Endothelial cell of umbilical vein (primary cell): ENCODE data around the gene HLA-B. TPM values are rescaled to one million over a fixed set of nuclear protein-coding genes. Genes with fewer than 3 reads are reported as not detected.

Source experiments
- BruUV-seq: library from RNA; stranded (reverse); fragments of 400-500 nt; replicated peaks from 2 replicates; lab custom pipeline; 2021; lab: Mats Ljungman, UMichigan
- CTCF ChIA-PET: fragments of 300-600, 350-600 bp; sonication (Branson Sonifier 250); formaldehyde crosslinking; loops from one replicate; lab custom pipeline; 2021; ENCODE audit warnings: antibody characterized with exemption, inconsistent platforms; lab: Charles Lee
- POLR2A ChIA-PET: fragments of 300-600, 350-600 bp; sonication (Branson Sonifier 250); formaldehyde crosslinking; loops from one replicate; lab custom pipeline; 2021; ENCODE audit warnings: antibody characterized with exemption, inconsistent platforms; lab: Charles Lee
- DNase-seq: peaks from one replicate; pipeline ENCODE4 v3.0.0-alpha.2; 2011; ENCODE audit warnings: low read depth, low spot score
- FAIRE-seq: peaks from 2 replicates; lab custom pipeline; 2011; peaks lifted over from hg19 to GRCh38; lab: Jason Lieb, UNC
- H2AFZ ChIP-seq: 2 replicates; pipeline ENCODE4 v1.6.0; 2012; ENCODE audit warnings: low read depth, low read length, control low read depth, inconsistent platforms
- H3K27ac ChIP-seq: 2 replicates; pipeline ENCODE4 v1.5.1; 2011; ENCODE audit warnings: low read depth, mild to moderate bottlenecking, control low read depth, low read length, moderate library complexity; ENCODE audit not compliant: insufficient read depth
- H3K27me3 ChIP-seq, 2 experiments: 2 replicates each; pipeline versions ENCODE4 v1.6.0 to v1.6.1; 2011; ENCODE audit warnings: low read length in 2 of 2, mixed read lengths in 1 of 2; ENCODE audit not compliant: control insufficient read depth in 2 of 2, insufficient read depth in 2 of 2
- H3K36me3 ChIP-seq, 2 experiments: 2 replicates in 1 of 2; 3 replicates in 1 of 2; pipeline ENCODE4 v1.5.1; 2011; ENCODE audit warnings: low read length in 2 of 2, mild to moderate bottlenecking in 1 of 2, moderate library complexity in 1 of 2; ENCODE audit not compliant: control insufficient read depth in 2 of 2, insufficient read depth in 2 of 2; ENCODE audit errors: extremely low read depth in 1 of 2
- H3K4me1 ChIP-seq: 3 replicates; pipeline ENCODE4 v1.5.1; 2011; ENCODE audit warnings: mild to moderate bottlenecking, low read length; ENCODE audit not compliant: control insufficient read depth, insufficient read depth; ENCODE audit errors: extremely low read depth
- H3K4me2 ChIP-seq: 2 replicates; pipeline ENCODE4 v1.6.1; 2011; ENCODE audit warnings: low read length, control low read depth, mixed read lengths; ENCODE audit not compliant: insufficient read depth
- H3K4me3 ChIP-seq, 3 experiments: fragments of 200-600 bp in 1 of 3; sonication (generic), shearing (Covaris generic) in 1 of 3; replicated peaks in 1 of 3; 2 replicates each; pipeline ENCODE4 v1.5.1; 2011 to 2016; ENCODE audit warnings: control low read depth in 3 of 3, low read length in 3 of 3, mild to moderate bottlenecking in 2 of 3, inconsistent platforms in 1 of 3, low read depth in 1 of 3, moderate library complexity in 1 of 3; ENCODE audit not compliant: insufficient read depth in 1 of 3
- H3K79me2 ChIP-seq: 2 replicates; pipeline ENCODE4 v1.6.0; 2012; ENCODE audit warnings: low read length, inconsistent platforms; ENCODE audit not compliant: control insufficient read depth, insufficient read depth
- H3K9ac ChIP-seq: replicated peaks from 2 replicates; pipeline ENCODE3; 2011; ENCODE audit warnings: low read length, control low read depth; ENCODE audit not compliant: insufficient read depth; ENCODE audit errors: extremely low read depth
- H3K9me1 ChIP-seq: replicated peaks from 3 replicates; pipeline ENCODE4 v1.6.0; 2011; ENCODE audit warnings: mild to moderate bottlenecking, low read length; ENCODE audit not compliant: control insufficient read depth, insufficient read depth; ENCODE audit errors: extremely low read depth
- H3K9me3 ChIP-seq: replicated peaks from 2 replicates; pipeline ENCODE4 v1.5.1; 2012; ENCODE audit warnings: low read length, inconsistent platforms; ENCODE audit not compliant: control insufficient read depth, insufficient read depth
- H4K20me1 ChIP-seq: replicated peaks from 2 replicates; pipeline ENCODE3; 2011; ENCODE audit warnings: mild to moderate bottlenecking, low read length; ENCODE audit not compliant: control insufficient read depth, insufficient read depth; ENCODE audit errors: extremely low read depth
- CTCF ChIP-seq, 2 donors: IDR thresholded peaks; 1 replicate in 1 of 2; 2 replicates in 1 of 2; pipeline ENCODE4 v1.5.1; 2011; ENCODE audit warnings: low read length in 2 of 2, mild to moderate bottlenecking in 2 of 2, moderate library complexity in 2 of 2, control low read depth in 1 of 2, inconsistent platforms in 1 of 2, low read depth in 1 of 2; ENCODE audit not compliant: insufficient read depth in 1 of 2; ENCODE audit errors: extremely low read depth in 1 of 2
- JUN ChIP-seq: IDR thresholded peaks from 2 replicates; pipeline ENCODE4 v1.6.1; 2011; ENCODE audit warnings: borderline replicate concordance, low read depth; ENCODE audit not compliant: insufficient read length, insufficient read depth
- MAX ChIP-seq: IDR thresholded peaks from 2 replicates; pipeline ENCODE4 v1.6.1; 2011; ENCODE audit not compliant: insufficient read depth, insufficient read length
- MYC ChIP-seq: IDR thresholded peaks from one replicate; pipeline ENCODE4 v1.6.1; 2011; ENCODE audit warnings: mild to moderate bottlenecking, low read depth, low read length
- POLR2A ChIP-seq: IDR thresholded peaks from 2 replicates; pipeline ENCODE4 v1.6.1; 2012; ENCODE audit warnings: low read depth, mild to moderate bottlenecking, control low read depth, low read length
- POLR2AphosphoS5 ChIP-seq: IDR thresholded peaks from 2 replicates; pipeline ENCODE4 v1.6.1; 2012; ENCODE audit warnings: low read depth, mild to moderate bottlenecking, control low read depth, low read length, moderate library complexity; ENCODE audit not compliant: insufficient read depth
- dilution Hi-C: fragments of 300-500 bp; cut with MboI; formaldehyde crosslinking; loops from one replicate; pipeline ENCODE4 v1.15.0; 2019; ENCODE audit warnings: low sequenced_read_pairs; ENCODE audit not compliant: extremely low pct_ligation_motif_present
- intact Hi-C: fragments of 100-400 bp; cut with micrococcal nuclease; formaldehyde crosslinking; loops from one replicate; pipeline ENCODE4 v1.10.0; 2022
- polyA plus RNA-seq, 4 experiments: library from polyadenylated mRNA; depleted of rRNA in 3 of 4; stranded (reverse) in 3 of 4; unstranded in 1 of 4; fragments of >200 nt; gene quantifications; 2 replicates each; pipeline versions ENCODE4 v1.2.1 to v1.2.3, GENCODE V29; 2011 to 2012; ENCODE audit warnings: missing spikeins in 1 of 4
- total RNA-seq: library from RNA; stranded (reverse); gene quantifications from 2 replicates; pipeline ENCODE4 v1.2.3, GENCODE V29; 2021

The HLA-B gene
- total and polyA plus RNA-seq, 2 donors (not counting 3 experiments of a cell fraction or from before 2014, with no cell fraction given): 119 to 126 TPM

- Histone ChIP-seq H3K4me2 (no peak overlapping the region), H3K9me3 (no peaks in the 10 kb centered on the region), H3K27ac (no peak overlapping the region), H2AFZ (no peak overlapping the region), H3K27me3 (peaks cover 23 to 36% of the 10 kb centered on the region in 2 experiments), H4K20me1 (no peaks in the 10 kb centered on the region), H3K4me1 (no peaks in the 10 kb centered on the region), H3K9ac (no peak overlapping the region), H3K36me3 (peaks cover 0 to 2% of the 10 kb centered on the region in 2 experiments), H3K9me1 (no peaks in the 10 kb centered on the region), H3K79me2 (no peaks in the 10 kb centered on the region), H3K4me3 (no peak overlapping the region)
- intact Hi-C loops (no loop called here), dilution Hi-C loops (no loop called here)
- no TSS peak for BruUV-seq
- no peak for DNase-seq
- ChIA-PET POLR2A (no interaction called here), CTCF (interaction anchor here (1.1 to 1.6 kb wide), 2 partner anchors 15 to 154 kb away, joined by 3 to 7 read pairs; no protein-coding TSS in a partner anchor)
- TF ChIP-seq MYC (no peak), JUN (no peak), MAX (no peak), POLR2A (no peak), POLR2AphosphoS5 (no peak), CTCF (IDR thresholded peaks at IDR 0.05; ENCODE audit: extremely low read depth in 1 of 2, insufficient read depth in 1 of 2, low read depth in 1 of 2, low read length in 2 of 2) (no peak)
- no peak for FAIRE-seq
Observed at GRCh38 chr6:31351401-31352309, 5.3 kb downstream of the HLA-B start.
